Lower leg skin (tissue), 4 donors: ENCODE data around the gene TSPAN11. TPM values are rescaled to one million over a fixed set of nuclear protein-coding genes. Genes with fewer than 3 reads are reported as not detected.

Experiments used
- DNase-seq, 2 donors: peaks; one replicate each; pipeline ENCODE4 v3.0.0-alpha.2; 2019; ENCODE audit warnings: low spot score in 2 of 2
- H3K4me3 ChIP-seq: fragments of 200-600 bp; sonication (generic); 2 replicates; pipeline ENCODE4 v1.5.1; 2017; ENCODE audit warnings: mild to moderate bottlenecking, low read depth; ENCODE audit not compliant: poor library complexity, severe bottlenecking
- CTCF ChIP-seq, 3 donors: fragments of 450-650 bp; IDR thresholded peaks; one replicate each; pipeline ENCODE4 v1.5.1; 2016; ENCODE audit warnings: antibody characterized with exemption in 3 of 3, mild to moderate bottlenecking in 3 of 3, moderate library complexity in 2 of 3
- POLR2A ChIP-seq, 2 donors: fragments of 450-650 bp; IDR thresholded peaks; one replicate each; pipeline ENCODE4 v1.6.1; 2016 to 2017; ENCODE audit warnings: antibody characterized with exemption in 2 of 2, mild to moderate bottlenecking in 1 of 2, moderate library complexity in 1 of 2
- WGBS, 2 donors: methylation state at CpG; one replicate each; pipeline ENCODE4 v1.1.5; 2018; 5-methylcytosine and 5-hydroxymethylcytosine counted together
- intact Hi-C: fragments of 100-400 bp; cut with DNase I; formaldehyde crosslinking; loops from one replicate; pipeline ENCODE4 v1.15.0; 2023; ENCODE audit warnings: low total_unique reads
- total RNA-seq, 4 donors: library from RNA; depleted of rRNA; stranded (reverse); fragments of >200 nt; gene quantifications; one replicate each; pipeline ENCODE4 v1.1.0, GENCODE V29; 2016

Gene TSPAN11
- total RNA-seq, 4 donors from 2014 or later: 1.3 to 5.4 (median 2.2) TPM

GRCh38 chr12:30990776-30991175 is 64.2 kb downstream of the TSPAN11 start:
- intact Hi-C loops: no loop called here
- 81 to 94% methylated on average over 3 of the region's 3 CpGs for WGBS, 2 donors
- no peak for TF ChIP-seq CTCF (IDR thresholded peaks at IDR 0.05)
- TF ChIP-seq POLR2A (IDR thresholded peaks at IDR 0.05): no peak
- H3K4me3 ChIP-seq: no peak overlapping the region
- no peak for DNase-seq

GRCh38 chr12:30991466-30991865 is 64.9 kb downstream of the TSPAN11 start:
- intact Hi-C loops: no loop called here
- no peak for DNase-seq
- H3K4me3 ChIP-seq: no peak overlapping the region
- WGBS, 2 donors: 95% methylated on average over 4 of the region's 4 CpGs
- TF ChIP-seq POLR2A (IDR thresholded peaks at IDR 0.05) (no peak), CTCF (IDR thresholded peaks at IDR 0.05) (no peak)

- no peak for DNase-seq
- intact Hi-C loops: no loop called here
- H3K4me3 ChIP-seq: no peak overlapping the region
- TF ChIP-seq POLR2A (IDR thresholded peaks at IDR 0.05): no peak
- TF ChIP-seq CTCF (IDR thresholded peaks at IDR 0.05): no peak
- WGBS, 2 donors: 90 to 94% methylated on average over 4 of the region's 4 CpGs
Observed at GRCh38 chr12:30992381-30992780, 65.8 kb downstream of the TSPAN11 start.

GRCh38 chr12:30993766-30994165 is 67.2 kb downstream of the TSPAN11 start:
- no peak overlapping the region for H3K4me3 ChIP-seq
- 77 to 91% methylated on average over 4 of the region's 4 CpGs for WGBS, 2 donors
- no peak for TF ChIP-seq CTCF (IDR thresholded peaks at IDR 0.05)
- no peak for TF ChIP-seq POLR2A (IDR thresholded peaks at IDR 0.05)
- no peak for DNase-seq
- intact Hi-C loops: no loop called here

GRCh38 chr12:30994274-30994673 is 67.7 kb downstream of the TSPAN11 start:
- TF ChIP-seq CTCF (IDR thresholded peaks at IDR 0.05) (no peak), POLR2A (IDR thresholded peaks at IDR 0.05) (no peak)
- no peak overlapping the region for H3K4me3 ChIP-seq
- 79 to 90% methylated on average over 13 of the region's 13 CpGs for WGBS, 2 donors
- intact Hi-C loops: no loop called here
- no peak for DNase-seq

- WGBS, 2 donors: 83 to 87% methylated on average over 2 of the region's 2 CpGs
- no peak overlapping the region for H3K4me3 ChIP-seq
- DNase-seq: no peak
- intact Hi-C loops: no loop called here
- TF ChIP-seq POLR2A (IDR thresholded peaks at IDR 0.05): no peak
- no peak for TF ChIP-seq CTCF (IDR thresholded peaks at IDR 0.05)
Observed at GRCh38 chr12:30996255-30996654, 69.7 kb downstream of the TSPAN11 start.
